ENCODE results near the gene DLX2.
"Not testable (repeated sequence)": the region's sequence is repeated elsewhere in the genome, so short reads cannot be mapped to it uniquely, and the experiment has no call there.

The DLX2 gene

GRCh38 chr2:172102391-172103359 lies at the start of gene DLX2:
Gene DLX2 (minus strand): TSS chr2:172102900. CDS start chr2:172102538, 362 bp downstream.
- TF ChIP-seq CTCF (IDR thresholded peaks at IDR 0.05), result no peak
- TF ChIP-seq ZFX (IDR thresholded peaks at IDR 0.05; ENCODE audit: borderline replicate concordance), result no peak
- peak within 1 kb of the TSS; percentile 67 for H3K27ac ChIP-seq

- no peak for TF ChIP-seq ZFX (IDR thresholded peaks at IDR 0.05; ENCODE audit: borderline replicate concordance)
- TF ChIP-seq CTCF (IDR thresholded peaks at IDR 0.05), result no peak
- no peak overlapping the region for H3K27ac ChIP-seq
These were observed 45.4 kb upstream of the DLX2 start for GRCh38 chr2:172147944-172148650.

- TF ChIP-seq ZFX (IDR thresholded peaks at IDR 0.05; ENCODE audit: borderline replicate concordance), result no peak
- TF ChIP-seq CTCF (IDR thresholded peaks at IDR 0.05), result no peak
- H3K27ac ChIP-seq, result no peak overlapping the region
These were observed 41.1 kb upstream of the DLX2 start for GRCh38 chr2:172143817-172144216.

DNA sequence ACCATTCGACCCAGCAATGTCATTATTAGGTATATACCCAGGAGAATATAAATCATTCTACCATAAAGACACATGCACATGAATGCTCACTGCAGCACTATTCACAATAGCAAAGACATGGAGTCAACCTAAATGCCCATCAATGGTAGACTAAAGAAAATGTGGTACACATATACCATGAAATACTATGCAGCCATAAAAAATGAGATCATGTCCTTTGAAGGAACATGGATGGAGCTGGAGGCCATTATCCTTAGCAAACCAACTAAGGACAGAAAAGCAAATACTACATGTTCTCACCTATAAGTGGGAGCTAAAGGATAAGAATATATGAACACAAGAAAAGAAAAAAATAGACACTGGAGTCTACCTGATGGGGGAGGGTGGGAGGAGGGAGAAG lies 36.0 kb upstream of the DLX2 start:
- not testable (repeated sequence) for H3K27ac ChIP-seq

DNA sequence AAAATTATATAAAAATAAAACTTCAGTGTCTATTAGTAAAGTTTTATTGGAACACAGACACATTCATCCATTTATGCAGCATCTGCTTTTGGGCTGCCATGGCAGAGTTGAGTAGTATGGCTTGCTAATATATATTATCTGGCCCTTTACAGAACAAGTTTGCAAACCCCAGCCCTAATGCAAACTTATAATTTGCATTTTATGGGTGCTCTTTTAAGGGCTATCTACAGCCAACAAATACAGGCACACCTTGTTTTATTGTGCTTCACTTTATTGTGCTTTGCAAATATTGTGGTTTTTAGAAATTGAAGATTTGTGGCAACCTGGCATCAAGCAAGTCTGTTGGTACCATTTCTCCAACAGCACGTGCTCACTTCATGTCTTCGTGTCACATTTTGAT lies 35.2 kb upstream of the DLX2 start:
- TF ChIP-seq ZFX (IDR thresholded peaks at IDR 0.05; ENCODE audit: borderline replicate concordance), result no peak
- TF ChIP-seq CTCF (IDR thresholded peaks at IDR 0.05), result no peak
- no peak overlapping the region for H3K27ac ChIP-seq

DNA sequence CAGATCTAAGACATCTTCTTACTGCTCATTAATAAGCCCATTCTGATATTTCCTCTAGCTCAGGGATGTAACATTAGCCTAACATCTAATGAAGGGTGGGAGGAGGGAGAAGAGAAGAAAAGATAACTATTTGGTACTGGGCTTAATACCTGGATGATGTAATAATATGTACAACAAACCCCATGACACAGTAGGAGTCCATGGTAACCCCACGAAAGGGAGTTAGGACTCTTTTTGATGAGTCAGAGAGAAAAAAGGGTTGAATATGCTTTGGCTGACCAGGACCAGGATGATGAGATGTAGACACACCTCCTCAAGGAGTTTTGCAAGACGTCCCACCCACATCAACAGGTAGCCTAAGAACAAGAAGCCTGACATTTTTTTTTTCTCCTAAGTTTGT lies 34.4 kb upstream of the DLX2 start:
- no peak for TF ChIP-seq ZFX (IDR thresholded peaks at IDR 0.05; ENCODE audit: borderline replicate concordance)
- TF ChIP-seq CTCF (IDR thresholded peaks at IDR 0.05), result no peak
- H3K27ac ChIP-seq, result no peak overlapping the region

DNA sequence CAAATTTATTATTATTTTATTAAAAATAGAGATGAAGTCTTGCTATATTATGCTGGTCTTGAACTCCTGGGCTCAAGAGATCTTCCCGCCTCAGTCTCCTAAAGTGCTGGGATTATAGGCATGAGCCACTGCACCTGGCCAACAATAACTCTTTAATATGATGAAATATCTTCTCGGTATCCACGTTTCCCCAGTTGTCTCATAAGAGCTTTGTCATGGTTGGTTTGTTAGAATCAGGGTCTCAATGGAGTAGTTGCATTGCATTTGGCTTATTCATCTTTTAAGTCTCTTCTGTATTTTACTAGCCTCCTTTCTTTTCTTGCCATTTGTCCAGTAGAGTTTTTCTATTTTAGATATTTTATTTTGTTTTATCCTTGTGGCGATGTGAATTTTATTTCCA lies 32.7 kb upstream of the DLX2 start:
- no peak for TF ChIP-seq CTCF (IDR thresholded peaks at IDR 0.05)
- TF ChIP-seq ZFX (IDR thresholded peaks at IDR 0.05; ENCODE audit: borderline replicate concordance), result no peak
- no peak overlapping the region for H3K27ac ChIP-seq
